ENCODE data around the gene ZNRF3.

The ZNRF3 gene

GRCh38 chr22:29092243-29092642 is 208.9 kb downstream of the ZNRF3 start:
- DNase-seq (ENCODE audit: low spot score) = no peak

GRCh38 chr22:29093030-29093429 is 209.7 kb downstream of the ZNRF3 start:
- no peak for DNase-seq (ENCODE audit: low spot score)

GRCh38 chr22:29093501-29094300 is 210.3 kb downstream of the ZNRF3 start:
- DNase-seq (ENCODE audit: low spot score) = no peak

GRCh38 chr22:29095459-29095858 is 212.1 kb downstream of the ZNRF3 start:
- DNase-seq (ENCODE audit: low spot score) = no peak

- no peak for DNase-seq (ENCODE audit: low spot score)
Observed at GRCh38 chr22:29096736-29097669, 213.6 kb downstream of the ZNRF3 start.

- DNase-seq (ENCODE audit: low spot score) = no peak
Observed at GRCh38 chr22:29098296-29098695, 214.9 kb downstream of the ZNRF3 start.

- DNase-seq (ENCODE audit: low spot score) = no peak
Observed at GRCh38 chr22:29102300-29102699, 218.9 kb downstream of the ZNRF3 start.

- DNase-seq (ENCODE audit: low spot score) = no peak
Observed at GRCh38 chr22:29103121-29103520, 219.7 kb downstream of the ZNRF3 start.

- no peak for DNase-seq (ENCODE audit: low spot score)
Observed at GRCh38 chr22:29105468-29105867, 222.1 kb downstream of the ZNRF3 start.

- no peak for DNase-seq (ENCODE audit: low spot score)
Observed at GRCh38 chr22:29106839-29107238, 223.5 kb downstream of the ZNRF3 start.
